HepG2 (cell line): Measurements from ENCODE around the gene EXTL1. TPM values are rescaled to one million over a fixed set of nuclear protein-coding genes. Genes with fewer than 3 reads are reported as not detected.

ENCODE experiments used
- AHR ChIP-seq: IDR thresholded peaks from 2 replicates; pipeline ENCODE4 v1.6.1; 2018; ENCODE audit warnings: missing genetic modification reagents, missing compliant biosample characterization
- ARNTL ChIP-seq: sonication (generic); formaldehyde crosslinking; IDR thresholded peaks from 2 replicates; pipeline ENCODE4 v1.4.0; 2020; ENCODE audit warnings: mild to moderate bottlenecking, missing genetic modification reagents
- BCL6 ChIP-seq: IDR thresholded peaks from 2 replicates; pipeline ENCODE4 v1.6.1; 2016; ENCODE audit warnings: missing genetic modification reagents, missing compliant biosample characterization
- BRD4 ChIP-seq: sonication (generic); formaldehyde crosslinking; IDR thresholded peaks from 2 replicates; pipeline ENCODE4 v1.4.0; 2020; ENCODE audit warnings: missing genetic modification reagents
- CENPT ChIP-seq: sonication (generic); formaldehyde crosslinking; IDR thresholded peaks from 2 replicates; pipeline ENCODE4 v1.8.0; 2022; ENCODE audit warnings: low read depth, mild to moderate bottlenecking, moderate library complexity, missing genetic modification reagents
- HDAC1 ChIP-seq: sonication (generic); formaldehyde crosslinking; IDR thresholded peaks from 2 replicates; pipeline ENCODE4 v1.5.1; 2020; ENCODE audit warnings: mild to moderate bottlenecking, missing genetic modification reagents
- HDAC2 ChIP-seq: sonication (generic); formaldehyde crosslinking; IDR thresholded peaks from 2 replicates; pipeline ENCODE4 v1.4.0; 2020; ENCODE audit warnings: missing genetic modification reagents
- HMG20A ChIP-seq: IDR thresholded peaks from 2 replicates; pipeline ENCODE4 v1.6.1; 2016; ENCODE audit warnings: borderline replicate concordance
- HNRNPL ChIP-seq: fragments of 200-400 bp; formaldehyde crosslinking; IDR thresholded peaks from 2 replicates; pipeline ENCODE4 v1.6.1; 2017; ENCODE audit warnings: mild to moderate bottlenecking, low read depth, low read length
- HOXA3 ChIP-seq: sonication (generic); formaldehyde crosslinking; IDR thresholded peaks from 2 replicates; pipeline ENCODE4 v1.5.0; 2020; ENCODE audit warnings: missing genetic modification reagents
- JUNB ChIP-seq: sonication (generic); formaldehyde crosslinking; IDR thresholded peaks from 2 replicates; pipeline ENCODE4 v1.8.0; 2022; ENCODE audit warnings: missing genetic modification reagents, mild to moderate bottlenecking, borderline replicate concordance
- NCOA2 ChIP-seq: sonication (generic); formaldehyde crosslinking; IDR thresholded peaks from 2 replicates; pipeline ENCODE4 v1.8.0; 2022; ENCODE audit warnings: inconsistent platforms
- NCOR1 ChIP-seq: fragments of 200-600 bp; sonication (generic); IDR thresholded peaks from 2 replicates; pipeline ENCODE4 v1.7.0; 2017; ENCODE audit warnings: antibody characterized with exemption, low read length, borderline replicate concordance
- NFKB2 ChIP-seq: sonication (generic); formaldehyde crosslinking; IDR thresholded peaks from 2 replicates; pipeline ENCODE4 v1.4.0; 2020; ENCODE audit warnings: missing genetic modification reagents, borderline replicate concordance
- NFKBIZ ChIP-seq: IDR thresholded peaks from 2 replicates; pipeline ENCODE4 v1.6.1; 2018; ENCODE audit warnings: missing genetic modification reagents, missing compliant biosample characterization
- POLR2G ChIP-seq: fragments of 200-400 bp; formaldehyde crosslinking; IDR thresholded peaks from 2 replicates; pipeline ENCODE4 v1.6.1; 2018; ENCODE audit warnings: mild to moderate bottlenecking, low read depth, low read length, moderate library complexity
- RFX1 ChIP-seq: fragments of 450-650 bp; IDR thresholded peaks from 2 replicates; pipeline ENCODE4 v1.6.1; 2017
- SOX13 ChIP-seq, 3 experiments: fragments of 450-650 bp in 1 of 3; sonication (generic) in 1 of 3; formaldehyde crosslinking in 1 of 3; IDR thresholded peaks in 2 of 3; conservative IDR thresholded peaks in 1 of 3; 2 replicates each; pipeline versions ENCODE4 v1.5.0 to v1.6.1; 2016 to 2020; ENCODE audit warnings: antibody characterized with exemption in 1 of 3, mild to moderate bottlenecking in 1 of 3, missing compliant biosample characterization in 1 of 3, missing genetic modification reagents in 1 of 3, moderate library complexity in 1 of 3
- SOX5 ChIP-seq: IDR thresholded peaks from 2 replicates; pipeline ENCODE4 v1.6.1; 2016; ENCODE audit warnings: borderline replicate concordance
- SRY ChIP-seq: sonication (generic); formaldehyde crosslinking; IDR thresholded peaks from 2 replicates; pipeline ENCODE4 v1.8.0; 2022; ENCODE audit warnings: mild to moderate bottlenecking, missing genetic modification reagents
- U2AF1 ChIP-seq: fragments of 200-400 bp; formaldehyde crosslinking; optimal IDR thresholded peaks from 2 replicates; pipeline ENCODE3; 2017; ENCODE audit warnings: mild to moderate bottlenecking, low read depth, low read length
- ZBTB7B ChIP-seq: sonication (generic); formaldehyde crosslinking; IDR thresholded peaks from 2 replicates; pipeline ENCODE4 v1.4.0; 2020; ENCODE audit warnings: missing genetic modification reagents
- ZFX ChIP-seq: sonication (generic); formaldehyde crosslinking; IDR thresholded peaks from 2 replicates; pipeline ENCODE4 v1.4.0; 2020; ENCODE audit warnings: mild to moderate bottlenecking, low read depth, missing genetic modification reagents, moderate library complexity
- ZNF12 ChIP-seq: sonication (generic); formaldehyde crosslinking; IDR thresholded peaks from 2 replicates; pipeline ENCODE4 v1.5.0; 2020; ENCODE audit warnings: missing genetic modification reagents
- ZNF556 ChIP-seq: sonication (generic); formaldehyde crosslinking; IDR thresholded peaks from 2 replicates; pipeline ENCODE4 v1.4.0; 2020; ENCODE audit warnings: mild to moderate bottlenecking, missing genetic modification reagents, borderline replicate concordance
- ZNF558 ChIP-seq: sonication (generic); formaldehyde crosslinking; IDR thresholded peaks from 2 replicates; pipeline ENCODE4 v1.9.0; 2022; ENCODE audit warnings: mild to moderate bottlenecking, missing genetic modification reagents, borderline replicate concordance
- ZNF713 ChIP-seq: sonication (generic); formaldehyde crosslinking; IDR thresholded peaks from 2 replicates; pipeline ENCODE4 v1.4.0; 2020; ENCODE audit warnings: mild to moderate bottlenecking, missing genetic modification reagents
- ZNF737 ChIP-seq: sonication (generic); formaldehyde crosslinking; IDR thresholded peaks from 2 replicates; pipeline ENCODE4 v1.5.0; 2020; ENCODE audit warnings: missing genetic modification reagents, mild to moderate bottlenecking, borderline replicate concordance
- ZNF761 ChIP-seq: sonication (generic); formaldehyde crosslinking; conservative IDR thresholded peaks from 2 replicates; pipeline ENCODE4 v1.4.0; 2020; ENCODE audit warnings: mild to moderate bottlenecking, missing genetic modification reagents
- ZNF776 ChIP-seq: sonication (generic); formaldehyde crosslinking; IDR thresholded peaks from 2 replicates; pipeline ENCODE4 v1.4.0; 2020; ENCODE audit warnings: mild to moderate bottlenecking, missing genetic modification reagents
- ZSCAN25 ChIP-seq: sonication (generic); formaldehyde crosslinking; IDR thresholded peaks from 2 replicates; pipeline ENCODE4 v1.8.0; 2022; ENCODE audit warnings: mild to moderate bottlenecking, missing genetic modification reagents
- polyA plus RNA-seq, 8 experiments: library from polyadenylated mRNA; depleted of rRNA in 3 of 8; stranded (reverse) in 7 of 8; unstranded in 1 of 8; fragments of >200 nt; fragmentation: Illumina TruSeq in 4 of 8; extraction: Trizol in 4 of 8; gene quantifications; 2 replicates each; pipeline versions ENCODE4 v1.2.1 to v1.2.3, GENCODE V29; 2011 to 2016; ENCODE audit warnings: low read depth in 4 of 8, missing spikeins in 1 of 8, mixed read lengths in 1 of 8; ENCODE audit not compliant: insufficient read depth in 1 of 8
- total RNA-seq, 5 experiments: library from RNA; depleted of rRNA; stranded (reverse); fragments of >200 nt; fragmentation: Illumina TruSeq; extraction: Trizol; gene quantifications; 2 replicates each; pipeline ENCODE4 v1.2.3, GENCODE V29; 2016; ENCODE audit warnings: low read depth in 1 of 5
- TF ChIP-seq, protein P1 (sequence below): sonication (generic); formaldehyde crosslinking; IDR thresholded peaks from 2 replicates; pipeline ENCODE4 v1.4.0; 2020; ENCODE audit warnings: missing genetic modification reagents, mild to moderate bottlenecking, borderline replicate concordance

EXTL1 gene
- total and polyA plus RNA-seq, 2 of the 13 experiments (the other 11 are each of a cell fraction or from before 2014, with no cell fraction given), result 0.35 to 1.0 TPM

GRCh38 chr1:26028490-26028980 is 7.0 kb downstream of the EXTL1 start (continued):
- TF ChIP-seq, protein P1, sequence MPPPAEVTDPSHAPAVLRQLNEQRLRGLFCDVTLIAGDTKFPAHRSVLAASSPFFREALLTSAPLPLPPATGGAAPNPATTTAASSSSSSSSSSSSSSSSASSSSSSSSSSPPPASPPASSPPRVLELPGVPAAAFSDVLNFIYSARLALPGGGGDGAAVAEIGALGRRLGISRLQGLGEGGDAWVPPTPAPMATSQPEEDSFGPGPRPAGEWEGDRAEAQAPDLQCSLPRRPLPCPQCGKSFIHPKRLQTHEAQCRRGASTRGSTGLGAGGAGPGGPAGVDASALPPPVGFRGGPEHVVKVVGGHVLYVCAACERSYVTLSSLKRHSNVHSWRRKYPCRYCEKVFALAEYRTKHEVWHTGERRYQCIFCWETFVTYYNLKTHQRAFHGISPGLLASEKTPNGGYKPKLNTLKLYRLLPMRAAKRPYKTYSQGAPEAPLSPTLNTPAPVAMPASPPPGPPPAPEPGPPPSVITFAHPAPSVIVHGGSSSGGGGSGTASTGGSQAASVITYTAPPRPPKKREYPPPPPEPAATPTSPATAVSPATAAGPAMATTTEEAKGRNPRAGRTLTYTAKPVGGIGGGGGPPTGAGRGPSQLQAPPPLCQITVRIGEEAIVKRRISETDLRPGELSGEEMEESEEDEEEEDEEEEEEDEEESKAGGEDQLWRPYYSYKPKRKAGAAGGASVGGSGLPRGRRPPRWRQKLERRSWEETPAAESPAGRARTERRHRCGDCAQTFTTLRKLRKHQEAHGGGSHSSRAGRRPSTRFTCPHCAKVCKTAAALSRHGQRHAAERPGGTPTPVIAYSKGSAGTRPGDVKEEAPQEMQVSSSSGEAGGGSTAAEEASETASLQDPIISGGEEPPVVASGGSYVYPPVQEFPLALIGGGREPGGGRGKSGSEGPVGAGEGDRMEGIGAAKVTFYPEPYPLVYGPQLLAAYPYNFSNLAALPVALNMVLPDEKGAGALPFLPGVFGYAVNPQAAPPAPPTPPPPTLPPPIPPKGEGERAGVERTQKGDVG (CRISPR knock-in tag), result no peak
- TF ChIP-seq BRD4 (CRISPR knock-in tag) (no peak), ZNF12 (CRISPR knock-in tag) (peak; percentile 95), NCOA2 (peak; percentile 33; the same call in 1 of the 2 replicates), NCOR1 (no peak), POLR2G (peak; percentile 7; the same call in 1 of the 2 replicates), HDAC2 (CRISPR knock-in tag) (peak; percentile 70), SOX13 (IDR thresholded peaks at IDR 0.05) (no peak), SOX13 (CRISPR knock-in tag; conservative IDR thresholded peaks at IDR 0.05 in 1 of 2, IDR thresholded peaks at IDR 0.05 in 1 of 2) (peak in 1 of 2 experiments; percentile 31; a peak in 1 of 4 replicates), ZFX (peak; percentile 58), AHR (CRISPR knock-in tag) (no peak), HNRNPL (peak; percentile 90), RFX1 (no peak), ARNTL (CRISPR knock-in tag) (0 out of 2 replicates have a peak, but pooled peaks have one; percentile 41), ZNF713 (CRISPR knock-in tag) (no peak), ZSCAN25 (CRISPR knock-in tag) (0 out of 2 replicates have a peak, but pooled peaks have one; percentile 58), SOX5 (CRISPR knock-in tag) (no peak), NFKB2 (CRISPR knock-in tag) (no peak), ZNF737 (CRISPR knock-in tag) (no peak), HOXA3 (CRISPR knock-in tag) (no peak), ZNF556 (CRISPR knock-in tag) (peak; percentile 33; the same call in 1 of the 2 replicates), ZNF761 (0 out of 2 replicates have a peak, but pooled peaks have one; percentile 22), ZNF776 (CRISPR knock-in tag) (no peak), HMG20A (CRISPR knock-in tag) (peak; percentile 25; the same call in 1 of the 2 replicates), U2AF1 (peak; percentile 43), HDAC1 (CRISPR knock-in tag) (0 out of 2 replicates have a peak, but pooled peaks have one; percentile 37), ZBTB7B (CRISPR knock-in tag) (peak; percentile 43; the same call in 1 of the 2 replicates), SRY (CRISPR knock-in tag) (no peak), CENPT (CRISPR knock-in tag) (no peak), ZNF558 (CRISPR knock-in tag) (no peak), NFKBIZ (CRISPR knock-in tag) (no peak), JUNB (CRISPR knock-in tag) (no peak), BCL6 (CRISPR knock-in tag) (no peak; the same call in 1 of the 2 replicates)
